HCT116 (cell line): ENCODE results near the gene NDUFS5.
"Not testable (repeated sequence)": the region's sequence is repeated elsewhere in the genome, so short reads cannot be mapped to it uniquely, and the experiment has no call there.

ENCODE experiments used
- EGR1 ChIP-seq: IDR thresholded peaks from 2 replicates; pipeline ENCODE4 v1.6.1; 2012; ENCODE audit warnings: low read depth
- EZH2 ChIP-seq: fragments of 200-600 bp; sonication (generic); IDR thresholded peaks from 2 replicates; pipeline ENCODE4 v1.6.1; 2017; ENCODE audit warnings: antibody characterized with exemption, mixed run types
- POLR2A ChIP-seq: IDR thresholded peaks from 2 replicates; pipeline ENCODE4 v1.7.0; 2011; ENCODE audit warnings: borderline replicate concordance; ENCODE audit not compliant: insufficient read depth, insufficient read length; ENCODE audit errors: extremely low read depth
- SP1 ChIP-seq: IDR thresholded peaks from 2 replicates; pipeline ENCODE4 v1.6.1; 2012; ENCODE audit warnings: low read depth
- TCF7L2 ChIP-seq: IDR thresholded peaks from 2 replicates; pipeline ENCODE4 v1.7.0; 2011; ENCODE audit warnings: borderline replicate concordance, inconsistent platforms; ENCODE audit not compliant: insufficient read depth, insufficient read length; ENCODE audit errors: extremely low read depth
- TF ChIP-seq, protein P1 (sequence below), 3 experiments: fragments of 200-600 bp in 1 of 3; sonication (generic) in 1 of 3; IDR thresholded peaks in 2 of 3; conservative IDR thresholded peaks in 1 of 3; 2 replicates each; pipeline ENCODE4 v1.5.1; 2012 to 2017; ENCODE audit warnings: low read depth in 2 of 3, low read length in 2 of 3, antibody characterized with exemption in 1 of 3, borderline replicate concordance in 1 of 3, control low read depth in 1 of 3, mild to moderate bottlenecking in 1 of 3, mixed read lengths in 1 of 3, mixed run types in 1 of 3, moderate library complexity in 1 of 3; ENCODE audit not compliant: insufficient read depth in 1 of 3

DNA sequence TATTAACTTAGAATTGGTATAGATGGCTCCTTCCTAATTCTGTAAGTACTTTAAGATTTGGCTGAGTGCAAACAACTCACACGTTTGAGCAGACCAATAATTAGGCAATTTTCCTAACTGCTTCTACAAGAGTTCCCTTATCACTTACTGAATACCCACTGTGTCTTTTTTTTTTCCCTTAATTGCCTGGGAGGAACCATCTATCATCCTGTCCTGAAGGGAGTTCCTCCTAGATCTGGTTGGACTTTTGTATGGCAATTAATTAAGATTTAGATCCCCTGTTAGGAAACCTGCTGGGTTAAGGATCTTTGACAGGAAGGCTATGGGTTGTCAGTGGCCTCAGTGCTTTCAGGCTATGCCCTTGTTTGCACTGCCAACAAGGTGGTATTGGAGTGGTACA, 46.8 kb upstream of the NDUFS5 start:
- TF ChIP-seq POLR2A, EGR1, TCF7L2, SP1, EZH2: not testable (repeated sequence)
- TF ChIP-seq, protein P1, sequence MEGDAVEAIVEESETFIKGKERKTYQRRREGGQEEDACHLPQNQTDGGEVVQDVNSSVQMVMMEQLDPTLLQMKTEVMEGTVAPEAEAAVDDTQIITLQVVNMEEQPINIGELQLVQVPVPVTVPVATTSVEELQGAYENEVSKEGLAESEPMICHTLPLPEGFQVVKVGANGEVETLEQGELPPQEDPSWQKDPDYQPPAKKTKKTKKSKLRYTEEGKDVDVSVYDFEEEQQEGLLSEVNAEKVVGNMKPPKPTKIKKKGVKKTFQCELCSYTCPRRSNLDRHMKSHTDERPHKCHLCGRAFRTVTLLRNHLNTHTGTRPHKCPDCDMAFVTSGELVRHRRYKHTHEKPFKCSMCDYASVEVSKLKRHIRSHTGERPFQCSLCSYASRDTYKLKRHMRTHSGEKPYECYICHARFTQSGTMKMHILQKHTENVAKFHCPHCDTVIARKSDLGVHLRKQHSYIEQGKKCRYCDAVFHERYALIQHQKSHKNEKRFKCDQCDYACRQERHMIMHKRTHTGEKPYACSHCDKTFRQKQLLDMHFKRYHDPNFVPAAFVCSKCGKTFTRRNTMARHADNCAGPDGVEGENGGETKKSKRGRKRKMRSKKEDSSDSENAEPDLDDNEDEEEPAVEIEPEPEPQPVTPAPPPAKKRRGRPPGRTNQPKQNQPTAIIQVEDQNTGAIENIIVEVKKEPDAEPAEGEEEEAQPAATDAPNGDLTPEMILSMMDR (IDR thresholded peaks at IDR 0.05 in 2 of 3, conservative IDR thresholded peaks at IDR 0.05 in 1 of 3; ENCODE audit: borderline replicate concordance in 1 of 3, insufficient read depth in 1 of 3, low read depth in 2 of 3, low read length in 2 of 3): not testable (repeated sequence)
